Suprapubic skin (tissue), 4 donors: ENCODE results near the gene ANKRD7.

Experiments
- EP300 ChIP-seq: sonication (generic); formaldehyde crosslinking; IDR thresholded peaks from one replicate; pipeline ENCODE4 v1.6.1; 2017; ENCODE audit warnings: antibody characterized with exemption
- POLR2A ChIP-seq, 2 donors: fragments of 450-650 bp; IDR thresholded peaks; one replicate each; pipeline ENCODE4 v1.6.1; 2017; ENCODE audit warnings: antibody characterized with exemption in 2 of 2, mild to moderate bottlenecking in 2 of 2, moderate library complexity in 2 of 2
- POLR2AphosphoS5 ChIP-seq, 3 donors: sonication (generic); formaldehyde crosslinking; IDR thresholded peaks; one replicate each; pipeline ENCODE4 v1.6.1; 2017; ENCODE audit warnings: antibody characterized with exemption in 3 of 3
- TF ChIP-seq, protein P1 (sequence below), 2 donors: fragments of 200-600 bp in 1 of 2; fragments of 450-650 bp in 1 of 2; sonication (generic) in 1 of 2; IDR thresholded peaks; one replicate each; pipeline ENCODE4 v1.5.1; 2016 to 2019; ENCODE audit warnings: antibody characterized with exemption in 2 of 2, mild to moderate bottlenecking in 1 of 2, moderate library complexity in 1 of 2

DNA sequence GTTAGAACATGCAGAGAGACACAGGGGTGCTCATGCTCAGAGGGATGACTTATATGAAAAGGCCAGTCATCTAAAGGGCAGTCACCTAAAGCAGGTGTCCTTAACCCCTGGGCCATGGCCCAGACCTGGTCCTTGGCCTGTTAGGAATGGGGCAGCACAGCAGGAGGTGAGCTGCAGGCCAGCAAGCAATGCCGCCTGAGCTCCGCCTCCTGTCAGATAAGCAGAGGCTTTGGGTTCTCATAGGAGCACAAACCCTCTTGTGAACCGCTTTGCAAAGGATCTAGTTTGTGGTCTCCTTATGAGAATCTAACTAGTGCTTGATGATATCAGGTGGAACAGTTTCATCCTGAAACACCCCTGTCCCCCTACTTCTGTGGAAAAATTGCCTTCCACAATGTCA is 14.5 kb downstream of the ANKRD7 start:
- TF ChIP-seq POLR2A (IDR thresholded peaks at IDR 0.05) (no peak), POLR2AphosphoS5 (IDR thresholded peaks at IDR 0.05) (no peak), EP300 (no peak)
- TF ChIP-seq, protein P1, sequence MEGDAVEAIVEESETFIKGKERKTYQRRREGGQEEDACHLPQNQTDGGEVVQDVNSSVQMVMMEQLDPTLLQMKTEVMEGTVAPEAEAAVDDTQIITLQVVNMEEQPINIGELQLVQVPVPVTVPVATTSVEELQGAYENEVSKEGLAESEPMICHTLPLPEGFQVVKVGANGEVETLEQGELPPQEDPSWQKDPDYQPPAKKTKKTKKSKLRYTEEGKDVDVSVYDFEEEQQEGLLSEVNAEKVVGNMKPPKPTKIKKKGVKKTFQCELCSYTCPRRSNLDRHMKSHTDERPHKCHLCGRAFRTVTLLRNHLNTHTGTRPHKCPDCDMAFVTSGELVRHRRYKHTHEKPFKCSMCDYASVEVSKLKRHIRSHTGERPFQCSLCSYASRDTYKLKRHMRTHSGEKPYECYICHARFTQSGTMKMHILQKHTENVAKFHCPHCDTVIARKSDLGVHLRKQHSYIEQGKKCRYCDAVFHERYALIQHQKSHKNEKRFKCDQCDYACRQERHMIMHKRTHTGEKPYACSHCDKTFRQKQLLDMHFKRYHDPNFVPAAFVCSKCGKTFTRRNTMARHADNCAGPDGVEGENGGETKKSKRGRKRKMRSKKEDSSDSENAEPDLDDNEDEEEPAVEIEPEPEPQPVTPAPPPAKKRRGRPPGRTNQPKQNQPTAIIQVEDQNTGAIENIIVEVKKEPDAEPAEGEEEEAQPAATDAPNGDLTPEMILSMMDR (IDR thresholded peaks at IDR 0.05) = no peak
